ENCODE data around the gene NIBAN1. TPM values are rescaled to one million over a fixed set of nuclear protein-coding genes. Genes with fewer than 3 reads are reported as not detected.

NIBAN1 gene
- total RNA-seq, 4 donors from 2014 or later: 23.8 to 146 (median 54.2) TPM

GRCh38 chr1:184929711-184930202, 44.6 kb downstream of the NIBAN1 start:
- Histone ChIP-seq H3K9me3 (no peaks in the 10 kb centered on the region), H3K4me3 (peak overlapping the region; percentile 11 to 41 (median 20)), H3K27me3 (no peaks in the 10 kb centered on the region), H3K4me1 (peaks cover 0 to 42% (median 10%) of the 10 kb centered on the region in 3 donors), H3K36me3 (no peaks in the 10 kb centered on the region), H3K27ac (peak overlapping the region; percentile 12 to 67 (median 50))
- TF ChIP-seq CTCF (IDR thresholded peaks at IDR 0.05) (no peak), POLR2A (IDR thresholded peaks at IDR 0.05) (no peak)
- DNase-seq: no peak
- WGBS, 2 donors: 25 to 32% methylated on average over 3 of the region's 3 CpGs
- intact Hi-C loops (cut with DNase I): no loop called here

- no peak for DNase-seq
- Histone ChIP-seq H3K9me3 (no peaks in the 10 kb centered on the region), H3K36me3 (no peaks in the 10 kb centered on the region), H3K27ac (no peak overlapping the region), H3K4me3 (no peak overlapping the region), H3K4me1 (peaks cover 0 to 42% (median 10%) of the 10 kb centered on the region in 3 donors), H3K27me3 (no peaks in the 10 kb centered on the region)
- intact Hi-C loops (cut with DNase I): no loop called here
- TF ChIP-seq POLR2A (IDR thresholded peaks at IDR 0.05): no peak
- TF ChIP-seq CTCF (IDR thresholded peaks at IDR 0.05): no peak
- 90 to 100% methylated on average over 1 to 2 of the region's 2 CpGs for WGBS, 2 donors
Measured at GRCh38 chr1:184928394-184928793, 45.9 kb downstream of the NIBAN1 start.

Small RNAs within 50 kb of the gene (small RNA-seq; reads per million reads assigned to genes)
- gene RNA5SP72: 0 to 0.27 (median 0.07) reads per million in 4 donors

Other genes starting within 250 kb of the NIBAN1 start
- gene EDEM3, start 219.7 kb downstream of the NIBAN1 start, total RNA-seq: 10 to 100 TPM; 13.4 to 22.6 (median 20.9) TPM
- 10 to 100 TPM; 11.9 to 15.3 (median 13.0) TPM for gene RNF2, start 71.0 kb upstream of the NIBAN1 start, total RNA-seq
- gene TRMT1L, start 182.4 kb upstream of the NIBAN1 start, total RNA-seq: 10 to 100 TPM in 3 of 4 donors, 1 to 10 TPM in 1; 7.9 to 29.9 (median 15.3) TPM
- 1 to 10 TPM; 1.9 to 6.5 (median 3.5) TPM for gene SWT1, start 182.7 kb upstream of the NIBAN1 start, total RNA-seq

Measured in esophagus squamous epithelium (tissue), 5 donors.